HT-29 (cell line): ENCODE data around the gene BBX. TPM values are rescaled to one million over a fixed set of nuclear protein-coding genes. Genes with fewer than 3 reads are reported as not detected.

Experiments
- DNase-seq: peaks from one replicate; pipeline ENCODE4 v3.0.0-alpha.2; 2015; ENCODE audit warnings: low spot score
- total RNA-seq: library from RNA; depleted of rRNA; stranded (reverse); fragments of >200 nt; shearing (Covaris generic); gene quantifications from 2 replicates; pipeline ENCODE4 v1.2.3, GENCODE V29; 2014

The BBX gene
- total RNA-seq, 1 experiment from 2014 or later, result 27.2 TPM

- peak; percentile 52 for DNase-seq
Measured at GRCh38 chr3:107740992-107741896, 218.5 kb downstream of the BBX start.

GRCh38 chr3:107745354-107745753 lies 222.6 kb downstream of the BBX start:
- DNase-seq, result no peak

GRCh38 chr3:107752202-107752990 lies 229.6 kb downstream of the BBX start:
- peak; percentile 63 for DNase-seq

- peak; percentile 72 for DNase-seq
Measured at GRCh38 chr3:107753494-107753893, 230.7 kb downstream of the BBX start.

- no peak for DNase-seq
Measured at GRCh38 chr3:107753976-107754375, 231.2 kb downstream of the BBX start.

- DNase-seq, result no peak
Measured at GRCh38 chr3:107756649-107757048, 233.9 kb downstream of the BBX start.

- DNase-seq, result no peak
Measured at GRCh38 chr3:107757140-107757539, 234.4 kb downstream of the BBX start.

- DNase-seq, result no peak
Measured at GRCh38 chr3:107760144-107760543, 237.4 kb downstream of the BBX start.

GRCh38 chr3:107761391-107761790 lies 238.6 kb downstream of the BBX start:
- no peak for DNase-seq

GRCh38 chr3:107765524-107765923 lies 242.8 kb downstream of the BBX start:
- no peak for DNase-seq

- DNase-seq, result no peak
Measured at GRCh38 chr3:107767897-107768605, 245.3 kb downstream of the BBX start.

GRCh38 chr3:107769882-107770281 lies 247.1 kb downstream of the BBX start:
- DNase-seq, result no peak

GRCh38 chr3:107772016-107772415 lies 249.3 kb downstream of the BBX start:
- no peak for DNase-seq

GRCh38 chr3:107775974-107776373 lies 253.2 kb downstream of the BBX start:
- no peak for DNase-seq

GRCh38 chr3:107781253-107781652 lies 258.5 kb downstream of the BBX start:
- DNase-seq, result no peak

- no peak for DNase-seq
Measured at GRCh38 chr3:107782054-107782453, 259.3 kb downstream of the BBX start.

GRCh38 chr3:107790612-107791011 lies 267.9 kb downstream of the BBX start:
- no peak for DNase-seq

- DNase-seq, result no peak
Measured at GRCh38 chr3:107791027-107791426, 268.3 kb downstream of the BBX start.

- DNase-seq, result no peak
Measured at GRCh38 chr3:107791450-107791849, 268.7 kb downstream of the BBX start.

- no peak for DNase-seq
Measured at GRCh38 chr3:107794664-107795443, 272.1 kb downstream of the BBX start.

GRCh38 chr3:107795514-107796094 lies 272.8 kb downstream of the BBX start:
- DNase-seq, result no peak
